Activated CD4-positive, alpha-beta T cell treated with anti-CD3 and anti-CD28 coated beads, Interleukin-2, amount 10 ng/mL, durations not matched to agents 24 days and 14 days (primary cell): ENCODE results near the gene PPY. TPM values are rescaled to one million over a fixed set of nuclear protein-coding genes. Genes with fewer than 3 reads are reported as not detected.
A peak's percentile ranks its signal among the peaks of the same experiment; 100 is the strongest.
"Not testable (repeated sequence)": the region's sequence is repeated elsewhere in the genome, so short reads cannot be mapped to it uniquely, and the experiment has no call there.

Experiments
- DNase-seq: peaks from one replicate; pipeline ENCODE4 v3.0.0; 2022
- H3K27ac Mint-ChIP-seq: one replicate; pipeline ENCODE4 v1.8.0; 2022; ENCODE audit warnings: mild to moderate bottlenecking, mixed read lengths
- H3K27me3 Mint-ChIP-seq: one replicate; pipeline ENCODE4 v1.8.0; 2022; ENCODE audit warnings: mixed read lengths
- H3K36me3 Mint-ChIP-seq: one replicate; pipeline ENCODE4 v1.8.0; 2022; ENCODE audit warnings: low read depth, mild to moderate bottlenecking, mixed read lengths
- H3K4me1 Mint-ChIP-seq: one replicate; pipeline ENCODE4 v1.8.0; 2021; ENCODE audit warnings: mixed read lengths
- H3K4me3 Mint-ChIP-seq: one replicate; pipeline ENCODE4 v1.8.0; 2022; ENCODE audit warnings: mild to moderate bottlenecking, moderate library complexity, mixed read lengths
- H3K9me3 Mint-ChIP-seq: one replicate; pipeline ENCODE4 v1.8.0; 2021; ENCODE audit warnings: mixed read lengths
- intact Hi-C: fragments of 100-400 bp; cut with micrococcal nuclease; formaldehyde crosslinking; loops from one replicate; pipeline ENCODE4 v1.15.1; 2023
- total RNA-seq: library from RNA; stranded (reverse); gene quantifications from 2 replicates; pipeline ENCODE4 v1.2.3, GENCODE V29; 2022

Gene PPY
- total RNA-seq, 1 donor from 2014 or later = not detected

GRCh38 chr17:43900858-43901754, 41.2 kb downstream of the PPY start:
- H3K9me3 Mint-ChIP-seq = no peaks in the 10 kb centered on the region
- no peaks in the 10 kb centered on the region for H3K36me3 Mint-ChIP-seq
- H3K27ac Mint-ChIP-seq = no peak overlapping the region
- peak overlapping the region; percentile 84 for H3K4me3 Mint-ChIP-seq
- H3K4me1 Mint-ChIP-seq = peaks cover 8% of the 10 kb centered on the region
- H3K27me3 Mint-ChIP-seq = peaks cover 53% of the 10 kb centered on the region
- intact Hi-C loops = no loop called here
- no peak for DNase-seq

GRCh38 chr17:43900183-43900857, 42.0 kb downstream of the PPY start:
- Mint-ChIP-seq H3K4me3 (peak overlapping the region; percentile 84), H3K36me3 (no peaks in the 10 kb centered on the region), H3K9me3 (no peaks in the 10 kb centered on the region), H3K27me3 (peaks cover 47% of the 10 kb centered on the region), H3K27ac (no peak overlapping the region), H3K4me1 (peaks cover 8% of the 10 kb centered on the region)
- intact Hi-C loops = no loop called here
- DNase-seq = peak; percentile 96

DNA sequence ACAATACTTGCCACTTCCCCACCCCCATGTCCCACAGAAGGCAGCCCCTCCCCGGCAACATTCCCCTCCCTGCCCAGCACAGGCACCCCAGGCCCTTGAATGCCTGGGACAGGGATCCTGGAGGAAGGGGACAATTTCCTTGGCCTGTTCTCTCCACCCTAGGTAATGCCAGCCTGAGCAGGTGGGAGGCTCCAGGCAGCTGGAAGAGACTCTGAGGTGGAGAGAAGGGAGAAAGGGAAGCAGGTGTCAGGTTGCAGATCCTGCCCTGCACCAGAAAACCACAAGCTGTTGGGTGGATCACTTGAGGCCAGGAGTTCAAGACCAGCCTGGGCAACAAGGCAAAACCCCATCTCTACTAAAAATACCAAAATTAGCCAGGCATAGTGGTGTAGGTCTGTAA, 43.8 kb downstream of the PPY start:
- Mint-ChIP-seq H3K4me3 (no peak overlapping the region), H3K27me3 (peaks cover 36% of the 10 kb centered on the region), H3K4me1 (peaks cover 8% of the 10 kb centered on the region), H3K9me3 (no peaks in the 10 kb centered on the region), H3K27ac (no peak overlapping the region), H3K36me3 (no peaks in the 10 kb centered on the region)
- intact Hi-C loops = no loop called here
- DNase-seq = no peak

- peaks cover 8% of the 10 kb centered on the region for H3K4me1 Mint-ChIP-seq
- intact Hi-C loops = no loop called here
- no peak overlapping the region for H3K27ac Mint-ChIP-seq
- H3K27me3 Mint-ChIP-seq = peaks cover 34% of the 10 kb centered on the region
- no peak for DNase-seq
- H3K9me3 Mint-ChIP-seq = no peaks in the 10 kb centered on the region
- H3K4me3 Mint-ChIP-seq = no peak overlapping the region
- no peaks in the 10 kb centered on the region for H3K36me3 Mint-ChIP-seq
These were observed 44.4 kb downstream of the PPY start for GRCh38 chr17:43897831-43898230.

DNA sequence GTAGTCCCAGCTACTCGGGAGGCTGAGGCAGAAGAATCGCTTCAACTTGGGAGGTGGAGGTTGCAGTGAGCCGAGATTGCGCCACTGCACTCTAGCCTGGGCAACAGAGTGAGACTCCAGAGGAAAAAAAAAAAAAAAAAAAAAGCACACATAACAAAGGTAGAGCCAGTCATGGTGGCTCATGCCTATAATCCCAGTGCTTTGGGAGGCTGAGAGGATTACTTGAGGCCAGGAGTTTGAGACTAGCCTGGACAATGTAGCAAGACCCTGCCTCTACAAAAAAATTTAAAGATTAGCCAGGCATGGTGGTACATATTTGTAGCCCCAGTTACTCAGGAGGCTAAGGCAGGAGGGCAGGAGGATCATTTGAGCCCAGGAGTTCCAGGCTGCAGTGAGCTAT, 47.8 kb downstream of the PPY start:
- H3K27ac Mint-ChIP-seq, H3K36me3 Mint-ChIP-seq, DNase-seq, H3K4me1 Mint-ChIP-seq, H3K9me3 Mint-ChIP-seq, H3K4me3 Mint-ChIP-seq, intact Hi-C loops: not testable (repeated sequence)
- H3K27me3 Mint-ChIP-seq = peaks cover 22% of the 10 kb centered on the region

- no peaks in the 10 kb centered on the region for H3K9me3 Mint-ChIP-seq
- intact Hi-C loops = no loop called here
- peaks cover 24% of the 10 kb centered on the region for H3K27me3 Mint-ChIP-seq
- no peak overlapping the region for H3K4me3 Mint-ChIP-seq
- no peaks in the 10 kb centered on the region for H3K4me1 Mint-ChIP-seq
- H3K36me3 Mint-ChIP-seq = no peaks in the 10 kb centered on the region
- H3K27ac Mint-ChIP-seq = no peak overlapping the region
- no peak for DNase-seq
These were observed 49.7 kb downstream of the PPY start for GRCh38 chr17:43892647-43892952.

- Mint-ChIP-seq H3K36me3 (no peaks in the 10 kb centered on the region), H3K27ac (no peak overlapping the region)
These were observed 50.2 kb downstream of the PPY start for GRCh38 chr17:43891851-43892646.

More at GRCh38 chr17:43891851-43892646, 50.2 kb downstream of the PPY start:
- H3K9me3 Mint-ChIP-seq = no peaks in the 10 kb centered on the region
- H3K4me1 Mint-ChIP-seq = no peaks in the 10 kb centered on the region
- DNase-seq = no peak
- intact Hi-C loops = no loop called here
- H3K27me3 Mint-ChIP-seq = peaks cover 27% of the 10 kb centered on the region
- H3K4me3 Mint-ChIP-seq = no peak overlapping the region

Other genes starting within 250 kb of the PPY start
- not detected in 2 replicates for gene SOST, start 183.7 kb downstream of the PPY start, total RNA-seq
- gene DUSP3, start 163.5 kb downstream of the PPY start, total RNA-seq = 16.5 and 18.3 TPM in 2 replicates
- gene CFAP97D1, start 162.0 kb downstream of the PPY start, total RNA-seq = not detected in 2 replicates
- gene MPP3, start 109.3 kb downstream of the PPY start, total RNA-seq = 0.63 TPM in 1 of 2 replicates, not detected in the other
- gene CD300LG, start 95.3 kb downstream of the PPY start, total RNA-seq = not detected in 2 replicates
- gene MPP2, start 34.9 kb downstream of the PPY start, total RNA-seq = 0.83 and 1.3 TPM in 2 replicates
- gene PYY, start 11.5 kb upstream of the PPY start, total RNA-seq = 0.26 TPM in 1 of 2 replicates, not detected in the other
- gene NAGS, start 62.1 kb upstream of the PPY start, total RNA-seq = 0.59 and 0.91 TPM in 2 replicates
- gene TMEM101, start 72.5 kb upstream of the PPY start, total RNA-seq = 27.5 and 32.8 TPM in 2 replicates
- 101 and 107 TPM in 2 replicates for gene LSM12, start 124.2 kb upstream of the PPY start, total RNA-seq
- gene G6PC3, start 128.3 kb upstream of the PPY start, total RNA-seq = 33.3 and 34.1 TPM in 2 replicates
- gene HDAC5, start 181.2 kb upstream of the PPY start, total RNA-seq = 16.1 and 17.7 TPM in 2 replicates
- 23.8 and 24.5 TPM in 2 replicates for gene HROB, start 199.5 kb upstream of the PPY start, total RNA-seq
- gene ASB16, start 228.2 kb upstream of the PPY start, total RNA-seq = 0.09 and 0.78 TPM in 2 replicates
- 16.1 and 19.0 TPM in 2 replicates for gene TMUB2, start 244.5 kb upstream of the PPY start, total RNA-seq